HG02840 (cell line): ENCODE measurements around the gene AKAIN1.

Source experiments
- ATAC-seq: cut with Tn5 transposase; IDR thresholded peaks from one replicate; pipeline ENCODE4 v1.9.1; 2021; ENCODE audit warnings: mild to moderate bottlenecking, moderate library complexity, moderate number of reproducible peaks; ENCODE audit not compliant: unreplicated experiment, low FRiP score

Gene AKAIN1

DNA sequence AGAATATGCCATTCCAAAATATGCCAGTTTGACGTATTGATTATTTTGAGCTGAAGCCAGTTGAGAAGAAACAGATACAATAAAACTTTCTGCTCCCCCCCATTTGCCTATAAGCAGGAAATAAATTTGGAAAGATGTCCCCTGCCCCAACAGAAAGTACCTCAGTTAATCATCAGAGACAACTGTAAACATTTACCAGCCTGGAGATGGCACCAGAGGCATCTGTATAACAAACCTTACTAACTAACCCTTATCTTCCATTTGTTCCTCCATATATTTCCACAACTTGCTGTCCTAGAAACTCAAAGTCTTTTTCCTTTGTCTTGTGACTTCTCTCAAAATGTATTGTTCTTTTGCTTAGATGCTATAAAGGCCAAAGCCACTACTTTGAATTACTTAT lies 93.8 kb downstream of the AKAIN1 start:
- no peak for ATAC-seq

DNA sequence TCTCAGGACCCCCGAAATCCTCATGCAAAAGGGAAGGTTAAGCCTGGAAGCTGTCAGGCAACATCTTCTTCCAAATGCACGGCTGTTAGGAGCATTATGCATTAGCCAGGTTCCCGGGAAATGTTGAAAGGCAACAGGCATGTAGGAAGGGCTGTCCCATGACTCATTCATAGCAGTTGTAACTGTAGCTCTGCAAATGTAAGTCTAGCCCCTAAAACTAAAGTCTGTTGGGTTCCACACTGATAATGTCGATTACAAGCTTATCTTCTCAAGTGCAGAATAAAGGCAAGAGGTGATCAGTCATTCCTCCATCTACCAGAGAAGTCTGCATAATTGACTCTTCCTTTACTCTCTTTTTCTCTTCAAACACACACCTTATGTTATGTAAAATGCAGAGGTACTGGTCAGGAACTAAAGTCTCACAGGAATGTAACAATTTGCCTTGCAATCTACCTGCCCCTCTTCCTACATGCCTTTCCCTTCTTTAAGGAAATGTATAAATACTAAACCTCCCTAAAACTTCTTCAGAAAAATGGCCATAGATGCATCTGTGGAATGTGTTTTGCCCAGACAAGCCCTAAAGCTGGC lies 99.8 kb downstream of the AKAIN1 start:
- ATAC-seq, result no peak

DNA sequence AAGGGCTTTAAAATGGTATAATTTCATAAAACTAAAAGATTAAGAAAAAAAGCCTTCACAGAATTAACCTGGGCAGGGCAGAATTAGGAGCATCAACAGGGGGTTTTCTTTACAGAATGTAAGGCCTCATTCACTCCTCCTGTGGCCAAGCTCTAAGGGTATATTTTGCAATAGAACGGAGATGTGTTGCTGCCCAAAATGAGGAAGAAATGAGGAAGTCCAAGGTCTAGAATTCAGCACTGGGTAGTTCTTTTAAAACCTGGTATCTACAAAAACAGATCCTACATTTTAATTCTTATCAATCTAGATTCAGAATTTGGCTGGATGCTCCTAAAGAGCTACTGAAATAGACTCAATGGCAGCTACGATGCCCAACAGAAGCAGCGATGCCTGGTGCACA lies 101.8 kb downstream of the AKAIN1 start:
- ATAC-seq, result no peak

DNA sequence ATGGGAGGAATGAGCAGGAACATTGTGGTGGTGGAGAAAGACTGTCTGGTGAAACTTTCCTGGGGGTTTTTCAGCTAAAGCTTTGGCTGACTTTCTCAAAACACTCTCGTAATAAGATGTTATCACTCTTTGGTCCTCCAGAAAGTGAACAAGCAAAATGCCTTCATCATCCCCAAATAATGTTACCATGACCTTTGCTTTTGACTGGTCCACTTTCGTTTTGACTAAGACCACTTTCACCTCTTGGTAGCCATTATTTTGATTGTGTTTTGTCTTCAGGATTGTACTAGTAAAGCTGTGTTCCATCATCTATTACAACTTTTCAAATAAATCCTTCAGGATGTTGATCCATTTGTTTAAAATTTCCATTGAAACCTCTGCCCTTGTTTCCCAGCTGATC lies 103.2 kb downstream of the AKAIN1 start:
- no peak for ATAC-seq
